Smooth muscle cell (in vitro differentiated cells): Measurements from ENCODE around the gene USP40. TPM values are rescaled to one million over a fixed set of nuclear protein-coding genes. Genes with fewer than 3 reads are reported as not detected.
A peak's percentile ranks its signal among the peaks of the same experiment; 100 is the strongest.

Experiments used
- DNase-seq: peaks from one replicate; lab custom pipeline; 2025; ENCODE audit not compliant: unreplicated experiment; lab: John Stamatoyannopoulos, UW
- H2AFZ ChIP-seq: fragments of 200-600 bp; sonication (generic); 2 replicates; pipeline ENCODE4 v1.6.0; 2016; ENCODE audit warnings: antibody characterized with exemption, low read depth, mild to moderate bottlenecking
- H3F3A ChIP-seq: fragments of 200-600 bp; sonication (generic); 2 replicates; pipeline ENCODE4 v1.6.0; 2017; ENCODE audit warnings: antibody characterized with exemption, low read depth
- H3K27ac ChIP-seq: fragments of 200-600 bp; sonication (generic); 2 replicates; pipeline ENCODE4 v1.5.1; 2016; ENCODE audit warnings: low read depth, mild to moderate bottlenecking
- H3K27me3 ChIP-seq: fragments of 200-600 bp; sonication (generic); 2 replicates; pipeline ENCODE4 v1.6.1; 2016; ENCODE audit warnings: low read depth, mild to moderate bottlenecking
- H3K36me3 ChIP-seq: fragments of 200-600 bp; sonication (generic); 2 replicates; pipeline ENCODE4 v1.5.1; 2016; ENCODE audit warnings: low read depth
- H3K4me1 ChIP-seq: fragments of 200-600 bp; sonication (generic); 2 replicates; pipeline ENCODE4 v1.5.1; 2016; ENCODE audit warnings: low read depth
- H3K4me2 ChIP-seq: fragments of 200-600 bp; sonication (generic); 2 replicates; pipeline ENCODE4 v1.6.0; 2016; ENCODE audit warnings: mild to moderate bottlenecking
- H3K4me3 ChIP-seq: fragments of 200-600 bp; sonication (generic); 2 replicates; pipeline ENCODE4 v1.5.1; 2016; ENCODE audit warnings: mild to moderate bottlenecking
- H3K79me2 ChIP-seq: fragments of 200-600 bp; sonication (generic); 2 replicates; pipeline ENCODE4 v1.6.0; 2016; ENCODE audit warnings: low read depth, mild to moderate bottlenecking
- H3K9ac ChIP-seq: fragments of 200-600 bp; sonication (generic); 2 replicates; pipeline ENCODE4 v1.6.0; 2016; ENCODE audit warnings: low read depth
- H3K9me3 ChIP-seq: fragments of 200-600 bp; sonication (generic); replicated peaks from 2 replicates; pipeline ENCODE4 v1.5.1; 2016; ENCODE audit warnings: low read depth
- H4K20me1 ChIP-seq: fragments of 200-600 bp; sonication (generic); 2 replicates; pipeline ENCODE4 v1.6.0; 2016; ENCODE audit warnings: low read depth
- CTCF ChIP-seq: fragments of 200-600 bp; sonication (generic); IDR thresholded peaks from 2 replicates; pipeline ENCODE4 v1.5.1; 2017; ENCODE audit warnings: borderline replicate concordance, mild to moderate bottlenecking, antibody characterized with exemption; ENCODE audit not compliant: insufficient read depth, poor library complexity, severe bottlenecking
- WGBS: methylation state at CpG from one replicate; pipeline ENCODE4 v1.1.7; 2016; ENCODE audit warnings: low lambda C conversion rate; 5-methylcytosine and 5-hydroxymethylcytosine counted together
- polyA plus RNA-seq: library from polyadenylated mRNA; unstranded; fragments of >200 nt; fragmentation: Nextera tagmentation; extraction: Ambion mirVana; gene quantifications from 2 replicates; pipeline ENCODE4 v1.2.1, GENCODE V29; 2016
- total RNA-seq: library from RNA; depleted of rRNA; stranded (reverse); fragments of >200 nt; gene quantifications from 2 replicates; pipeline ENCODE4 v1.2.3, GENCODE V29; 2014

Gene USP40
- total and polyA plus RNA-seq, 2 experiments from 2014 or later, result 9.4 to 23.6 TPM

DNA sequence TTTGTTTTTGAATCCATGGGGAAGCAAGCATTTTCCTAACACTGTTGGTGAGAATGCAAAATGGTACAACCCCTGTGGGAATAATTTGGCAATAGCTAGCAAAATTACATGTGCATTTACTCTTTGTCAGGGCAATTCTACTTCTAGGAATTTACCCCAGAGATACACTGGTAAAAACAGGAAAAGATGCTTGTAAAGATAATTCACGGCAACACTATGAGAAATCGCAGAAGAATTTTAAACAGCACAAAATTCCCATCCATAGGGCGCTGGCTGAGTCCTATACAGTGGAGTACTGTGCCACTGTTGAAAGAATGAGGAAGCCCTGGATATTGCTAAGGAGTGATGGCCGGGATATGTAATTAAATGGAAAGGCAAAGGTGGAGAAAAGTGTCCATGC is 136.5 kb downstream of the USP40 start:
- no peak for TF ChIP-seq CTCF
- Histone ChIP-seq H3K79me2 (peaks cover 25% of the 10 kb centered on the region), H4K20me1 (no peaks in the 10 kb centered on the region), H3K27ac (peak overlapping the region; percentile 62), H3K4me1 (peaks cover 9% of the 10 kb centered on the region), H3K4me2 (peak overlapping the region; percentile 26), H3K9ac (no peak overlapping the region), H3K4me3 (no peak overlapping the region), H3F3A (peaks cover 21% of the 10 kb centered on the region), H2AFZ (no peak overlapping the region), H3K9me3 (no peaks in the 10 kb centered on the region), H3K27me3 (no peaks in the 10 kb centered on the region), H3K36me3 (no peaks in the 10 kb centered on the region)
- DNase-seq, result no peak
- 27% methylated on average over 4 of the region's 4 CpGs for WGBS

- Histone ChIP-seq H3K4me1 (peaks cover 9% of the 10 kb centered on the region), H3K4me2 (peak overlapping the region; percentile 26), H3K79me2 (peaks cover 31% of the 10 kb centered on the region), H3K36me3 (no peaks in the 10 kb centered on the region), H4K20me1 (no peaks in the 10 kb centered on the region), H3F3A (peaks cover 21% of the 10 kb centered on the region), H3K27me3 (no peaks in the 10 kb centered on the region), H2AFZ (no peak overlapping the region), H3K9ac (no peak overlapping the region), H3K9me3 (no peaks in the 10 kb centered on the region), H3K27ac (peak overlapping the region; percentile 62), H3K4me3 (no peak overlapping the region)
- WGBS, result 57% methylated on average over 20 of the region's 20 CpGs
- DNase-seq, result no peak
- TF ChIP-seq CTCF, result no peak
Measured at GRCh38 chr2:233429175-233429897, 137.2 kb downstream of the USP40 start.

GRCh38 chr2:233428438-233428837 is 138.1 kb downstream of the USP40 start:
- no peak for DNase-seq
- Histone ChIP-seq H3K4me1 (peaks cover 9% of the 10 kb centered on the region), H3F3A (peaks cover 21% of the 10 kb centered on the region), H3K27me3 (no peaks in the 10 kb centered on the region), H3K4me2 (no peak overlapping the region), H3K4me3 (no peak overlapping the region), H3K36me3 (no peaks in the 10 kb centered on the region), H3K79me2 (peaks cover 40% of the 10 kb centered on the region), H2AFZ (no peak overlapping the region), H3K9ac (no peak overlapping the region), H3K9me3 (no peaks in the 10 kb centered on the region), H4K20me1 (no peaks in the 10 kb centered on the region), H3K27ac (no peak overlapping the region)
- no peak for TF ChIP-seq CTCF
- WGBS, result 97% methylated on average over 7 of the region's 7 CpGs

- H3K27ac ChIP-seq, result no peak overlapping the region
- no peaks in the 10 kb centered on the region for H3K9me3 ChIP-seq
- whole genome bisulfite sequencing, result 83% methylated on average over 3 of the region's 3 CpGs
- no peak overlapping the region for H3K4me3 ChIP-seq
- H2AFZ ChIP-seq, result no peak overlapping the region
- H3K4me2 ChIP-seq, result no peak overlapping the region
- no peak overlapping the region for H3K9ac ChIP-seq
- H3K79me2 ChIP-seq, result peaks cover 42% of the 10 kb centered on the region
- H3K27me3 ChIP-seq, result no peaks in the 10 kb centered on the region
- peaks cover 9% of the 10 kb centered on the region for H3K4me1 ChIP-seq
- no peaks in the 10 kb centered on the region for H4K20me1 ChIP-seq
- no peak for TF ChIP-seq CTCF
- peaks cover 21% of the 10 kb centered on the region for H3F3A ChIP-seq
- no peak for DNase-seq
- H3K36me3 ChIP-seq, result no peaks in the 10 kb centered on the region
Measured at GRCh38 chr2:233428008-233428407, 138.6 kb downstream of the USP40 start.
